IMR-90 (cell line): Measurements from ENCODE around the gene ZNF750.

Experiments
- CEBPB ChIP-seq: IDR thresholded peaks from 2 replicates; pipeline ENCODE4 v1.6.1; 2012; ENCODE audit warnings: low read depth, low read length, improper control_type of control experiment
- CTCF ChIP-seq: conservative IDR thresholded peaks from 2 replicates; pipeline ENCODE4 v1.5.1; 2012; ENCODE audit warnings: mild to moderate bottlenecking, low read depth, low read length, improper control_type of control experiment
- FOS ChIP-seq: fragments of 150-350 bp; IDR thresholded peaks from 2 replicates; pipeline ENCODE4 v1.6.1; 2016; ENCODE audit warnings: low read depth, low read length
- POLR2A ChIP-seq: IDR thresholded peaks from 2 replicates; pipeline ENCODE4 v1.6.1; 2012; ENCODE audit warnings: mild to moderate bottlenecking, low read depth, low read length
- RFX5 ChIP-seq: IDR thresholded peaks from 2 replicates; pipeline ENCODE4 v1.8.0; 2012; ENCODE audit warnings: low read depth, mild to moderate bottlenecking, low read length, moderate library complexity
- TF ChIP-seq, protein P1 (sequence below): fragments of 150-350 bp; IDR thresholded peaks from 2 replicates; pipeline ENCODE4 v1.6.1; 2017; ENCODE audit warnings: mild to moderate bottlenecking, antibody characterized with exemption, low read length, low read depth

- no peak for TF ChIP-seq CTCF
- TF ChIP-seq, protein P1, sequence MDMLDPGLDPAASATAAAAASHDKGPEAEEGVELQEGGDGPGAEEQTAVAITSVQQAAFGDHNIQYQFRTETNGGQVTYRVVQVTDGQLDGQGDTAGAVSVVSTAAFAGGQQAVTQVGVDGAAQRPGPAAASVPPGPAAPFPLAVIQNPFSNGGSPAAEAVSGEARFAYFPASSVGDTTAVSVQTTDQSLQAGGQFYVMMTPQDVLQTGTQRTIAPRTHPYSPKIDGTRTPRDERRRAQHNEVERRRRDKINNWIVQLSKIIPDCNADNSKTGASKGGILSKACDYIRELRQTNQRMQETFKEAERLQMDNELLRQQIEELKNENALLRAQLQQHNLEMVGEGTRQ, result no peak
- no peak for TF ChIP-seq RFX5
- no peak for TF ChIP-seq POLR2A
- TF ChIP-seq CEBPB, result no peak
- TF ChIP-seq FOS, result no peak
These were observed 26.3 kb downstream of the ZNF750 start for GRCh38 chr17:82813299-82814051.
